Measurements from ENCODE around the gene BAK1. TPM values are rescaled to one million over a fixed set of nuclear protein-coding genes. Genes with fewer than 3 reads are reported as not detected.

The BAK1 gene
- 15.4 and 21.9 TPM in 2 replicates for polyA plus RNA-seq
- 9.3 and 9.7 TPM in 2 replicates for polyA minus RNA-seq

DNA sequence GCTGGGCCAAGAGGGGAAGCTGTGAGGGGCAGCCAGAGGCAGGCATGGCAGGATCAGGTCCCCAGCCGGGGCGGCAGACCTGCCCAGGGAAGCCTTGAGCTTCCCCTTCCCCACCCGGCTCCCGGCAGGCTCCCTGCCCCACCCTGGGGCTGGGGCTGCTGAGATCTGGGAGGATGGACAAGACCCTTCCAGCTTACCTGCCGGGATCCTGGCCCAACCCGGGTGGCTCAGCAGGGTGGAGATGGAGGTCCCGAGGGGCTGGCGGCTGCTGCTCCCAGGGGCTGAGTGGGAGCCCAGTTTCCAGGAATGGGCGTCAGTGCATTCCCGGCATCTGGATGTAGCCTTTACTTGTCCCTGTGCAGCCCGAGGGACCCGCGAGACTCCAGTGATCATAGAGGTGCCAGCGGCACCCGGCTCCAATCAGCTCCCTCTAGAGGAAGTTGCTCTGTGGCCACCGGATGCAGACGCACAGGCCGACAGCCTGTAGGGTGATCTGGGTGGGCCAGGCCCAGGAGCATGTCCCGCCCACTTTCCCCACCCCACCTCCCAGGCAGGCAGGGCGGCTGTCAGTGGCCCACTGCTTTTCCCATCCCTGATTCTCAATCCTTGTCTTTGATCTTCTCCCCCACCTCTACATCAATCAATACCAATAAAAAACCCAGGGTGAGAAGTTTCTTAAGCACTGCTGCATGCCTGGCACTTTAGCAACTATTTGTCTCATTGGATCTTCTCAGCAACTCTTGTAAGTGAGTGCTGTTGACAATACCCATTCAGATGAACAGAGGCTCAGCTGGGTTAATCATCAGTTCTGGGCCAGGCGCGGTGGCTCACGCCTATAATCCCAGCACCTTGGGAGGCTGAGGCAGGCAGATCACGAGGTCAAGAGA, at the start of gene BAK1:
Gene BAK1, minus strand, starts transcription at position 449 of the 887 bp plus-strand sequence. CDS start 2,672 bp downstream, outside the sequence.
- peak within 1 kb of the TSS; percentile 88 for H3K9ac ChIP-seq (ENCODE audit: low read length)
- H3K9me3 ChIP-seq (ENCODE audit: low read length), result no peaks in the 10 kb centered on the region
- H3K27ac ChIP-seq (ENCODE audit: low read length), result peak within 1 kb of the TSS; percentile 21
- H3K4me3 ChIP-seq (ENCODE audit: low read length), result peak within 1 kb of the TSS; percentile 98
- no peaks in the 10 kb centered on the region for H4K20me1 ChIP-seq (ENCODE audit: insufficient read depth)
- H3K79me2 ChIP-seq (replicated peaks; ENCODE audit: insufficient read depth, low read length), result peaks cover 15% of the 10 kb centered on the region
- peak within 1 kb of the TSS; percentile 33 for H2AFZ ChIP-seq (ENCODE audit: low read depth, low read length)
- no peaks in the 10 kb centered on the region for H3K27me3 ChIP-seq (ENCODE audit: insufficient read depth, low read depth, low read length)
- H3K4me2 ChIP-seq (ENCODE audit: low read length), result peak within 1 kb of the TSS; percentile 91
- H3K36me3 ChIP-seq (ENCODE audit: insufficient read depth, low read length), result no peaks in the 10 kb centered on the region
- H3K9me2 ChIP-seq (ENCODE audit: insufficient read depth, low read length), result no peaks in the 10 kb centered on the region
- H3F3A ChIP-seq (ENCODE audit: insufficient read depth, low read length, poor library complexity, severe bottlenecking), result no peaks in the 10 kb centered on the region
- TF ChIP-seq, protein P1, sequence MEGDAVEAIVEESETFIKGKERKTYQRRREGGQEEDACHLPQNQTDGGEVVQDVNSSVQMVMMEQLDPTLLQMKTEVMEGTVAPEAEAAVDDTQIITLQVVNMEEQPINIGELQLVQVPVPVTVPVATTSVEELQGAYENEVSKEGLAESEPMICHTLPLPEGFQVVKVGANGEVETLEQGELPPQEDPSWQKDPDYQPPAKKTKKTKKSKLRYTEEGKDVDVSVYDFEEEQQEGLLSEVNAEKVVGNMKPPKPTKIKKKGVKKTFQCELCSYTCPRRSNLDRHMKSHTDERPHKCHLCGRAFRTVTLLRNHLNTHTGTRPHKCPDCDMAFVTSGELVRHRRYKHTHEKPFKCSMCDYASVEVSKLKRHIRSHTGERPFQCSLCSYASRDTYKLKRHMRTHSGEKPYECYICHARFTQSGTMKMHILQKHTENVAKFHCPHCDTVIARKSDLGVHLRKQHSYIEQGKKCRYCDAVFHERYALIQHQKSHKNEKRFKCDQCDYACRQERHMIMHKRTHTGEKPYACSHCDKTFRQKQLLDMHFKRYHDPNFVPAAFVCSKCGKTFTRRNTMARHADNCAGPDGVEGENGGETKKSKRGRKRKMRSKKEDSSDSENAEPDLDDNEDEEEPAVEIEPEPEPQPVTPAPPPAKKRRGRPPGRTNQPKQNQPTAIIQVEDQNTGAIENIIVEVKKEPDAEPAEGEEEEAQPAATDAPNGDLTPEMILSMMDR (IDR thresholded peaks at IDR 0.05; ENCODE audit: poor library complexity, severe bottlenecking), result peak; percentile 81
- TF ChIP-seq, protein P2, sequence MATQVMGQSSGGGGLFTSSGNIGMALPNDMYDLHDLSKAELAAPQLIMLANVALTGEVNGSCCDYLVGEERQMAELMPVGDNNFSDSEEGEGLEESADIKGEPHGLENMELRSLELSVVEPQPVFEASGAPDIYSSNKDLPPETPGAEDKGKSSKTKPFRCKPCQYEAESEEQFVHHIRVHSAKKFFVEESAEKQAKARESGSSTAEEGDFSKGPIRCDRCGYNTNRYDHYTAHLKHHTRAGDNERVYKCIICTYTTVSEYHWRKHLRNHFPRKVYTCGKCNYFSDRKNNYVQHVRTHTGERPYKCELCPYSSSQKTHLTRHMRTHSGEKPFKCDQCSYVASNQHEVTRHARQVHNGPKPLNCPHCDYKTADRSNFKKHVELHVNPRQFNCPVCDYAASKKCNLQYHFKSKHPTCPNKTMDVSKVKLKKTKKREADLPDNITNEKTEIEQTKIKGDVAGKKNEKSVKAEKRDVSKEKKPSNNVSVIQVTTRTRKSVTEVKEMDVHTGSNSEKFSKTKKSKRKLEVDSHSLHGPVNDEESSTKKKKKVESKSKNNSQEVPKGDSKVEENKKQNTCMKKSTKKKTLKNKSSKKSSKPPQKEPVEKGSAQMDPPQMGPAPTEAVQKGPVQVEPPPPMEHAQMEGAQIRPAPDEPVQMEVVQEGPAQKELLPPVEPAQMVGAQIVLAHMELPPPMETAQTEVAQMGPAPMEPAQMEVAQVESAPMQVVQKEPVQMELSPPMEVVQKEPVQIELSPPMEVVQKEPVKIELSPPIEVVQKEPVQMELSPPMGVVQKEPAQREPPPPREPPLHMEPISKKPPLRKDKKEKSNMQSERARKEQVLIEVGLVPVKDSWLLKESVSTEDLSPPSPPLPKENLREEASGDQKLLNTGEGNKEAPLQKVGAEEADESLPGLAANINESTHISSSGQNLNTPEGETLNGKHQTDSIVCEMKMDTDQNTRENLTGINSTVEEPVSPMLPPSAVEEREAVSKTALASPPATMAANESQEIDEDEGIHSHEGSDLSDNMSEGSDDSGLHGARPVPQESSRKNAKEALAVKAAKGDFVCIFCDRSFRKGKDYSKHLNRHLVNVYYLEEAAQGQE (IDR thresholded peaks at IDR 0.05; ENCODE audit: borderline replicate concordance), result peak; percentile 55
- no peak for TF ChIP-seq TAF1 (IDR thresholded peaks at IDR 0.05; ENCODE audit: low read depth)
- peak; percentile 60 for TF ChIP-seq RAD21 (conservative IDR thresholded peaks at IDR 0.05)
- peak; percentile 24 for TF ChIP-seq EP300 (conservative IDR thresholded peaks at IDR 0.05; ENCODE audit: poor library complexity, severe bottlenecking)
- TF ChIP-seq SMC3 (conservative IDR thresholded peaks at IDR 0.05; ENCODE audit: poor library complexity), result peak; percentile 55
- peak; percentile 83 for TF ChIP-seq POLR2AphosphoS5 (IDR thresholded peaks at IDR 0.05)
- peak; percentile 57 for TF ChIP-seq MXI1 (conservative IDR thresholded peaks at IDR 0.05; ENCODE audit: poor library complexity, severe bottlenecking)
- no peak for TF ChIP-seq EZH2 (IDR thresholded peaks at IDR 0.05; ENCODE audit: borderline replicate concordance, insufficient read depth, low read length, poor library complexity, severe bottlenecking)

DNA sequence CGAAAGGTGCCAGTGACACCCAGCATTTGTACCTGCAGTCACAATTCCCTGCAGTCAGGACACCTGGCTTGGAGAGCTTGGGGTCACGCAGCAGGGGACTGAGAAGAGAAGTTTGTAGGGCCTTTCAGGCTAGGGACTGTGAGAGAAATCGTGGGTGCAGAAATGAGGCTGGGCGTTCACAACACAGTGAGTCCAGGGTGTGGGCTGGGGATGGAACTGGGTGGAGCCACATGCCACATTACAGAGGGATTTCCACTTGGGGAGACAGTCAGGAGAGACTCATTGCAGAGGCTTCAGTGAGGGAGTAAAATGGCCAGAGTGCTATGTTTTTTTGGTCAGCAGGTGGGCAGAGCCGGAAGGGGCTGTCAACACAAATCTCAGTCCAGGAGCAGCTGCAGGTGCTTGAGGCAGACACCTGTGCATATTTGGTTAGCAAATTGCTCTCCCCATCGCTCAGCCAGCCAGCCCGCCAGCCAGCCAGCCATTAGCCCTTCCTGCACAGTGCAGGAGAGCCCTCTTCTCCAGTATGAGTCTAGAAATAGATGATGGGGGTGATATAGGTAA, 48.4 kb upstream of the BAK1 start:
- no peak overlapping the region for H3K27ac ChIP-seq (ENCODE audit: low read length)

More for the DNA sequence above, 48.4 kb upstream of the BAK1 start:
- no peaks in the 10 kb centered on the region for H3K9me3 ChIP-seq (ENCODE audit: low read length)
- no peaks in the 10 kb centered on the region for H3K36me3 ChIP-seq (ENCODE audit: insufficient read depth, low read length)
- H4K20me1 ChIP-seq (ENCODE audit: insufficient read depth), result no peaks in the 10 kb centered on the region
- no peaks in the 10 kb centered on the region for H3F3A ChIP-seq (ENCODE audit: insufficient read depth, low read length, poor library complexity, severe bottlenecking)
- peaks cover 18% of the 10 kb centered on the region for H3K27me3 ChIP-seq (ENCODE audit: insufficient read depth, low read depth, low read length)
- no peaks in the 10 kb centered on the region for H3K9me2 ChIP-seq (ENCODE audit: insufficient read depth, low read length)
- H3K79me2 ChIP-seq (replicated peaks; ENCODE audit: insufficient read depth, low read length), result no peaks in the 10 kb centered on the region
- TF ChIP-seq MXI1 (conservative IDR thresholded peaks at IDR 0.05; ENCODE audit: poor library complexity, severe bottlenecking), result no peak
- no peak for TF ChIP-seq TAF1 (IDR thresholded peaks at IDR 0.05; ENCODE audit: low read depth)
- no peak for TF ChIP-seq EZH2 (IDR thresholded peaks at IDR 0.05; ENCODE audit: borderline replicate concordance, insufficient read depth, low read length, poor library complexity, severe bottlenecking)
- TF ChIP-seq POLR2AphosphoS5 (IDR thresholded peaks at IDR 0.05), result no peak
- TF ChIP-seq RAD21 (conservative IDR thresholded peaks at IDR 0.05), result no peak
- no peak for TF ChIP-seq EP300 (conservative IDR thresholded peaks at IDR 0.05; ENCODE audit: poor library complexity, severe bottlenecking)
- TF ChIP-seq, protein P2 (IDR thresholded peaks at IDR 0.05; ENCODE audit: borderline replicate concordance), result no peak
- no peak for TF ChIP-seq SMC3 (conservative IDR thresholded peaks at IDR 0.05; ENCODE audit: poor library complexity)
- H3K4me2 ChIP-seq (ENCODE audit: low read length), result no peak overlapping the region
- H3K4me3 ChIP-seq (ENCODE audit: low read length), result no peak overlapping the region
- no peak overlapping the region for H2AFZ ChIP-seq (ENCODE audit: low read depth, low read length)
- no peak overlapping the region for H3K9ac ChIP-seq (ENCODE audit: low read length)

Data from neural cell (in vitro differentiated cells).